Measurements from ENCODE around the gene KANK2. TPM values are rescaled to one million over a fixed set of nuclear protein-coding genes. Genes with fewer than 3 reads are reported as not detected.
"Not testable (repeated sequence)": the region's sequence is repeated elsewhere in the genome, so short reads cannot be mapped to it uniquely, and the experiment has no call there.

The KANK2 gene
- total RNA-seq, 2 donors from 2014 or later: 238 to 255 TPM

DNA sequence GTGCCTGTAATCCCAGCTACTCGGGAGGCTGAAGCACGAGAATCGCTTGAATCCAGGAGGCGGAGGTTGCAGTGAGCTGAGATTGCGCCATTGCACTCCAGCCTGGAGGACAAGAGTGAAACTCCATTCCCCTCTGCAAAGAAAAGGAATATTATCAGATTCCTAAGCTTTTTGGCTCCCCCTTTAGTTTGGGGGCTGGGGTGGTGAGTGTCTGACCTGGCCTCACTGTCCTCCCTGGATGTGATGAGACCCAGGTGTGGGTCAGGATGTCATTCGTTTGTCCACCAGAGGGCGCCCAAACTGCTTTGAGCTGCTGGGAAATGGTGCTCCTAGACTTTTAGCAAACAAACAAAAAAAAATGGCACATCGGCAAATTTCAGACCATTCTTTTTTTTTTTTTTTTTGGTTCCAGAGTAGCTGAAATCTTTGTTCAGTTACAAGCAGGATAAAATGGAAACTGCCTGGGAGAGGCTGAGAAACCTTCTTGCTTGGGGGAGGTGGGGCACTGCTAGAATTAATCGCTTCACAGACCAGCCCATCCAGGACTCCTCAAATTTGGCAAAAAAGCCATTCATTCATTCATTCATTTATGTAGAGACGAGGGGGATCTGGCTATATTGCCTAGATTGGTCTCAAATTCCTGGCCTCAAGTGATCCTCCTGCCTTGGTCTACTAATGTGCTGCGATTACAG is 71.2 kb downstream of the KANK2 start:
- intact Hi-C loops (cut with DNase I): loop anchor here (2.0 to 5.0 kb wide), 2 partner anchors 89 kb away; no protein-coding TSS in a partner anchor
- peak; percentile 67 to 76 for ATAC-seq
- DNase-seq: peak; percentile 83

GRCh38 chr19:11124157-11124556 is 73.2 kb downstream of the KANK2 start:
- DNase-seq; ATAC-seq; intact Hi-C loops (cut with DNase I): not testable (repeated sequence)

DNA sequence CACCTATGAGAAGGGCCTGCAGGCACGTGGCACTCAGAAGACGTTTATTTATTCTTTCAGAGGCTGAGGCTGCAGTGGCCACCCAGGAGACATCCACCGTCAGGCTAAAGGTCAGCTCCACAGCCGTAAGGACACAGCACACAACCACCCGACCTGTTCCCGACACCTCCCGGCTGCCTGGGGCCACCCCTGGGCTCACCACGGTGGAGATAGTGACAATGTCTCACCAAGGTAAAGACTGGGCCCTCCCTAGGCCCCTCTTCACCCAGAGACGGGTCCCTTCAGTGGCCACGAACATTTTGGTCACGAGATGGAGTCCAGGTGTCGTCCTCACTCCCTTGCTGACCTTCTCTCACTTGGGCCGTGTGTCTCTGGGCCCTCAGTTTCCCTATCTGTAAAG is 74.2 kb downstream of the KANK2 start:
- intact Hi-C loops (cut with DNase I): no loop called here
- ATAC-seq (no peak), DNase-seq (no peak)

DNA sequence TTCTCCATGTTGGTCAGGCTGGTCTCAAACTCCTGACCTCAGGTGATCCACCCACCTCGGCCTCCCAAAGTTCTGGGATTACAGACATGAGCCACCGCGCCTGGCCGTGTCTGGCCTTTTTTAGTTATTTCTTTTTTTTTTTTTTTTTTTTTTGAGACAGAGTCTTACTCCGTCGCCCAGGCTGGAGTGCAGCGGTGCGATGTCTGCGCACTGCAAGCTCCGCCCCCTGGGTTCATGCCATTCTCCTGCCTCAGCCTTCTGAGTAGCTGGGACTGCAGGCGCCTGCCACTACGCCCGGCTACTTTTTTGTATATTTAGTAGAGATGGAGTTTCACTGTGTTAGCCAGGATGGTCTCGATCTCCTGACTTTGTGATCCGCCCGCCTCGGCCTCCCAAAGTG is 75.4 kb downstream of the KANK2 start:
- DNase-seq; intact Hi-C loops (cut with DNase I): not testable (repeated sequence)

GRCh38 chr19:11116507-11116906 is 80.8 kb downstream of the KANK2 start:
- DNase-seq (no peak), ATAC-seq (no peak)
- intact Hi-C loops (cut with DNase I): no loop called here

More for the DNA sequence above, 75.4 kb downstream of the KANK2 start:
- not testable (repeated sequence) for ATAC-seq

GRCh38 chr19:11115895-11116446 is 81.4 kb downstream of the KANK2 start:
- DNase-seq: no peak
- intact Hi-C loops (cut with DNase I): no loop called here
- ATAC-seq: peak in 1 of 2 donors; percentile 32

- no peak for DNase-seq
- intact Hi-C loops (cut with DNase I): no loop called here
- ATAC-seq: no peak
These were observed 82.3 kb downstream of the KANK2 start for GRCh38 chr19:11115042-11115441.

Other genes starting within 250 kb of the KANK2 start
- gene SMARCA4, start 236.5 kb downstream of the KANK2 start, total RNA-seq: 10 to 100 TPM; 43.5 to 53.6 TPM
- gene LDLR, start 108.1 kb downstream of the KANK2 start, total RNA-seq: 10 to 100 TPM; 24.4 to 80.0 TPM
- 1 to 10 TPM; 3.4 to 3.9 TPM for gene SPC24, start 41.8 kb downstream of the KANK2 start, total RNA-seq
- gene ANGPTL8, start 42.1 kb upstream of the KANK2 start, total RNA-seq: 10 to 100 TPM in 1 of 2 donors, 1 to 10 TPM in 1; 4.0 to 20.3 TPM
- gene DOCK6, start 65.0 kb upstream of the KANK2 start, total RNA-seq: 10 to 100 TPM; 37.5 to 61.1 TPM
- gene TSPAN16, start 98.6 kb upstream of the KANK2 start, total RNA-seq: not detected
- gene RAB3D, start 142.1 kb upstream of the KANK2 start, total RNA-seq: 10 to 100 TPM; 12.2 to 14.2 TPM
- 10 to 100 TPM; 89.9 to 96.6 TPM for gene TMEM205, start 148.7 kb upstream of the KANK2 start, total RNA-seq
- 10 to 100 TPM; 16.4 to 20.0 TPM for gene CCDC159, start 149.0 kb upstream of the KANK2 start, total RNA-seq
- 10 to 100 TPM; 23.5 to 28.3 TPM for gene PLPPR2, start 157.9 kb upstream of the KANK2 start, total RNA-seq
- 1 to 10 TPM; 1.3 to 1.5 TPM for gene SWSAP1, start 177.1 kb upstream of the KANK2 start, total RNA-seq
- gene EPOR, start 186.8 kb upstream of the KANK2 start, total RNA-seq: 1 to 10 TPM; 7.5 to 7.7 TPM
- 10 to 100 TPM; 11.3 to 15.1 TPM for gene RGL3, start 221.8 kb upstream of the KANK2 start, total RNA-seq
- gene ODAD3, start 237.6 kb upstream of the KANK2 start, total RNA-seq: under 1 TPM; 0.56 to 0.68 TPM
- 100 to 1,000 TPM; 132 to 139 TPM for gene PRKCSH, start 238.1 kb upstream of the KANK2 start, total RNA-seq

Measured in left cardiac atrium (tissue), 4 donors.